Renal pelvis (tissue), 4 donors: ENCODE results near the gene RASGRP4. TPM values are rescaled to one million over a fixed set of nuclear protein-coding genes. Genes with fewer than 3 reads are reported as not detected.
A peak's percentile ranks its signal among the peaks of the same experiment; 100 is the strongest.
"Not testable (repeated sequence)": the region's sequence is repeated elsewhere in the genome, so short reads cannot be mapped to it uniquely, and the experiment has no call there.

Source experiments
- DNase-seq: peaks from one replicate; pipeline ENCODE4 v3.0.0-alpha.2; 2013
- polyA plus RNA-seq, 3 donors: library from polyadenylated mRNA; unstranded; fragments of 120-200 nt; gene quantifications; one replicate each; pipeline ENCODE4 v1.2.1, GENCODE V29; 2013; ENCODE audit not compliant: insufficient read length in 3 of 3

Gene RASGRP4
- polyA plus RNA-seq, 3 donors = 0.81 to 0.96 (median 0.84) TPM

DNA sequence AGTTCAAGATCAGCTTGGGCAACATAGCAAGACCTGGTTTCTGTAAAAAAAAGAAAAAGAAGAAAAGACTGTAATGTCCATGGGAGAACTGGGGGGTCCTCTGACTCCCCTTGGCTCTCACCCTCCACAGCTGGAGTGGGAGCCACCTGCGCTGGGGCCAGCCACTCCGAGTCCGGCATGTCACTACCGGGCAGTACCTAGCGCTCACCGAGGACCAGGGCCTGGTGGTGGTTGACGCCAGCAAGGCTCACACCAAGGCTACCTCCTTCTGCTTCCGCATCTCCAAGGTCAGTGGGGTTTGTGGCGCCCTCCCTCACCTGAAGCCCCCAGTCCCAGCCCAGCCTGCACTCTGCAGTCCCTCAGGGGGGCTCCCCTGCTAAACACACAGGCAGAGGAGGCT lies 22.2 kb upstream of the RASGRP4 start:
- DNase-seq = no peak

DNA sequence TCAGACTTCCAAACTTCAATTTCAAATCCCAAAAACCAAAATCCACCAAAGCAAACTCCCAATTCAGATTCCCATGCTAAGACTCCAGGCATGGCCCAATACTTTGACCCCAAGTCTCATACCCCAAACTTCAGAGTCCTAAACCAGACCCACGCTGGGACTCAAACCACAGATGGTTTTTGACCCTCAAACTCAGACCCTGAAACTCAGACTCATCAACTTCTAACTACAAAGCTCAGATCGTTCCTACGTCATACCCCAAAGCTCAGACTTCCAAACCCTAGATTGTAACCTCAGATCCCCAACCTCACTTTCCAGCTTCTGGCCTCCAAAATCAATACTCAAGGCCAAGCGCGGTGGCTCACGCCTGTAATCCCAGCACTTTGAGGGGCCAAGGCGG lies 19.3 kb upstream of the RASGRP4 start:
- no peak for DNase-seq

DNA sequence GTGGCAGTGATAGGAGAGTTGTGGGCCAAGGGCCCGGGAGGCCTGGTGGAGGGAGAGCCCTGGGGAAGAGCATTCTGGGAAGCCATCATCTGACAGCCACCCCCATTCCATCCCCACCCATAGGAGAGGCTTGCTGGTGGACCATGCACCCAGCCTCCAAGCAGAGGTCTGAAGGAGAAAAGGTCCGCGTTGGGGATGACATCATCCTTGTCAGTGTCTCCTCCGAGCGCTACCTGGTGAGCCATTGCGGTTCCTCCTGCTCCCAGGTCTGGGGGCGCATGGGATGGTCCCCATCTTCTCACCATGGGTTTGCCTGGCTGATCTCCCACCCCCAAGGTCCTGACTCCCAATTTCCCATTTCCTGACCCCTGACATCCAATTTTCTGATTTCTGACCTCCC lies 18.0 kb upstream of the RASGRP4 start:
- no peak for DNase-seq

DNA sequence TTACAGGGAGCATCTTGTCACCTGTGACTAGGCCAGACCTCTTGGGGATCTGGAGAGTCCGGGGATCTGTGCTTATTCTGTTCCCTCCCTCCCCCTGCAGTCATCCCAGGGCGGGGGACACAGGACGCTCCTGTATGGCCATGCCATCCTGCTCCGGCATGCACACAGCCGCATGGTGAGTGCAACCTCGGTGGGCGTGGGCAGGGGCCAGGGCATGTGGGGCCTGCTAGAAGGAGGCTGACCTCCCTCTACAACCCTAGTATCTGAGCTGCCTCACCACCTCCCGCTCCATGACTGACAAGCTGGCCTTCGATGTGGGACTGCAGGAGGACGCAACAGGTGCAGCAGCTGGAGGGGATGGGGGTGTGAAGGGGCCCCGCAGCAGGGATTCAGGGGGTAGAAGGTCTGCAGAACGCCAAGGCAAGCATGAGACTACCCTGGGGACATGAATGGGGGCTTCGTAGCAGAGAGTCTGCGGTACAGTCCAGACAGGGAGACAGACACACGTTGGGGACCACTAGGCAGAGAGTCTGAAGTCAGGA lies 17.5 kb upstream of the RASGRP4 start:
- DNase-seq = no peak

DNA sequence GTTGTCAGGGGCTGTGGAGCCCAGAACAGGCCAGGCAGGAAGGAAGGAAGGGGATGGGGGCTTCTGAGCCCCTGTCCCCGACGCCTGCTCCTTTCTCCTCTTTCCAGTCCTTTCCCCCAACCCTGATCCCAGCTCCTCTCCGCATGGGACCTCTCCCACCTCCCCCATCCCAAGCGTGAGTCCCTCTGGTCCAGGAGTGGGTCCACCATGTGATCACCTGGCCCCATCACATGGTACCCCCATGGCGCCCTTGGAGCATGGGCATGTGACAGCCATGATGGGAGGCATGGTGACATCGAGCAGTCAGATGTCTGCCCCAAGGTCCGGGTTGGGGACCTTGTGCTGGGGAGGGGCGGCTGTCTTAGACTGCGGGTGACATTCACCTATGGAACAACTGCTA lies 16.7 kb upstream of the RASGRP4 start:
- DNase-seq = no peak

DNA sequence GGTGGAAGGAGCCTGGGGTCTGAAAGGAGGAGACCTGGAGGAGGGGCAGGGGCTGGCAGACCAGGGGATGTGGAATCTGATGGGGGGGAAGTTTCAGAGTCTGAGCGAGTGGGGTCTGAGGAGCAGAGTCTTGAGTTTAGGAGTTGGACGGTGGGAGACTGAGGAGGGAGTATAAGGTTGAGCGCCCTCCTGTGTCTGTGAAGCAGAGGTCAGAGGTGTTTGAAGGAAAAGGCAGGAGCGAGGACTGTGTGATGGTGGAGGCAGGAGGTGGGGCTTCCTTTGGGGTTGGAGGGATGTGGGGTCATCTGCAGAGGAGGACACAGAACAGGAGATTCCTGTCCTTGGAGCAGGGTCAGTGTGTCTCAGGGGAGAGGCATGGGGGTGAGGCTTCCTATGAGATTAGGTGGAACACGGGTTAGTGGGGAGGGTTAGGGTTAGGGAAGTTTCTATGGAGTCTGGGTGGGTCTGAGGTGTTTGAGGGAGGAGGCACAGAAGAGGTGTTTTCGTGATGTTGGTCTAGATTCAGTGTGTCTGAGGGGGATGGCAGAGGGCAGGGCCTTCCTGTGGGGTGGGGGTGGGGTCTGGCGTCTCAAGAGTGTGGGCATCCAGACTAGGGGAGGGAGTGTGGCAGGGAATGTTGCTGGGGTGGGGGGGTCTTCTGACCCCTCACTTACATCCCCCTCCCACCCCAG lies 15.8 kb upstream of the RASGRP4 start:
- no peak for DNase-seq

DNA sequence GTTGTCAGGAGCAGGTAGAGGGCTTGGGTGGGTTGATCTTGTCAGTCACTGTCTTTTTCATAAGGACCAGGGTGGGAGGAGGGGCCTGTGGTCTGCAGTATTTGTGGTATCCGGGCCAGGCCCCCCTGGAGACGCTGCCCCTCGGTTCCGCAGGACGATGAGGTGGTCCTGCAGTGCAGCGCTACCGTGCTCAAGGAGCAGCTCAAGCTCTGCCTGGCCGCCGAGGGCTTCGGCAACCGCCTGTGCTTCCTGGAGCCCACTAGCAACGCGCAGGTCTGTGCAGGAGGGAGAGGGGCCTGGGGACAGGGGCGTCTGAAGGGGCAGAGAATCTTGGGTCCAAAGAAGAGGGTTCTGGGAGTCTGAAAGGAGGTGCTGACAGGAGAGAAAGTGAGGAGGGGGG lies 14.6 kb upstream of the RASGRP4 start:
- no peak for DNase-seq

DNA sequence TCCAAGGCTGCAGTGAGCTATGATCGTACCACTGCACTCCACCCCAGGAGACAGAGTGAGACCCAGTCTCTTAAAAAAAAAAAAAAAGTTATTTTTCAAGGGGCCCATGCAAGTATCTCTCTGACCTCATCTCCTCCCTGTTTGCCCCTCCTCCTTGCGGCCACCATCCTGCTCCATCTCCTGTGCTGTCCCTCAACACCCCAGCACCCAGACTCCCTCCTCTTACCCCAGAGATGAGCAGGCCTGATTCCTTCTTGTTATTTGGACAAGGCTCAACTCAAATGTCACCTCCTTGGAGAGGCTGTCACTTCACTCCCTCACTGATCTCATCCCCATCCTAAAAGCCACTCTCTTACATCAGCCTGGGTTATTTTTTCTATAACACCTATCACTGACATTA lies 11.9 kb upstream of the RASGRP4 start:
- DNase-seq = no peak

DNA sequence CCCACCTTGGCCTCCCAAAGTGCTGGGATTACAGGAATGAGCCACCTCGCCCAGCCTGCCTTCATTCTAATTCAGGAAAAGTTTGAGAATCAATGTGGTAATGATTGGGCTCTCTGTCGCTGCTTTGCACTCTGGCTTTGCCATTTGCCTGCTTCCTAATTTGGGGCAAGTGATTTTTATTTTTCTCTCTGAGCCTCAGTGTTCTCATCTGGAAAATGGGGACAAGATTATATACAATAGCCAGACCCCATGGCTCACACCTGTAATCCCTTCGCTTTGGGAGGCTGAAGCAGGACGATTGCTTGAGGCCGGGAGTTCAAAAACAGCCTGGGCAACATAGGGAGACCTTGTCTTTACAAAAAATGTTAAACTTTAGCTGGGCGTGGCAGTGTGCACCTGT lies 11.3 kb upstream of the RASGRP4 start:
- no peak for DNase-seq

DNA sequence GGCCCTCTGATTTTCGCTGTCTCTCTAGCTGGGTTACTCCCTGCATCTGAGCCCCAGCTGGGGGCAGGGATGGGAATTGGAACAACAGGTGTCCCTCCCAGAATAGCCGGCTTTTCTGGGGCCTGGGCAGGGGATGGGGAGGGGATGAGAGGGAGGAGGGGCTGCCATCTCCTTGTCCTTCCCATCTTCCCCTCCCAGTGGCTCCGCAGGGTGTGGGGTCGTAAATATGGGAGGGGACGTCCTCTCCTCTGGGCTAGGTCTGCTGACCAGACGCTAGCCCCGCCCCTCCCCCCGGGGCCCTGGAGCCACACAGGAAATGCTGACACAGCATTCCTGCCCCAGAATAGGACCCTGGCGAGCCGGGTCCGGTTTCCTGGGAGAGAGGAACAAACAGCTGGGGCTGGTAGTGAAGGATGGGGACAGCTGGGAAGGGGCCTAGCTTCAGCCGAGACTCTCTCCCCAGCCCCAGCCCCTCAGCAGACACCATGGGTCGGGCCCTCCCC lies 8.6 kb upstream of the RASGRP4 start:
- peak; percentile 56 for DNase-seq

DNA sequence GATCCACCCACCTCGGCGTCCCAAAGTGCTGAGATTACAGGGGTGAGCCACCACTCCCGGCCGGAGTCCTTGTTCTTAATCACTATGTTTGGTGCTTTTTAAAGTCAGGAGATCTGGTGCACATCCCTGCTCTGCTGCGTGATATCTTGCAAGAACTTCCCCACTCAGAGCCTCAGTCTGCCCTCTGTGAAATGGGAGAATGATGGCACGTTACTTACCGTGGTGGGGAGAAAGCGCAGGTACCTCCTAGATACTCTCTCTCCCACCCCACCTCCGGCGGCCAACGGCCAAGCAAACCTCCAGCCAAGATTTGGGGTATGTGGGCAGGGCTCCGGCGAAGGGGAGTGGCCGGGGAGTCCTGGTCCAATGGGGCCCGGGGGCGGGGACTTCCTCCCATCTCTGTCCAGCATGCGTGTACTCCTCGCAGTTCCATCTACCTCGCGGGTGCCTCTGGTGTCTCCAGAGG lies 7.3 kb upstream of the RASGRP4 start, which contains the start of gene RYR1:
Gene RYR1 (plus strand): TSS at position 424 of the 466 bp plus-strand sequence. CDS start 139 bp downstream, outside the sequence.
- no peak for DNase-seq

DNA sequence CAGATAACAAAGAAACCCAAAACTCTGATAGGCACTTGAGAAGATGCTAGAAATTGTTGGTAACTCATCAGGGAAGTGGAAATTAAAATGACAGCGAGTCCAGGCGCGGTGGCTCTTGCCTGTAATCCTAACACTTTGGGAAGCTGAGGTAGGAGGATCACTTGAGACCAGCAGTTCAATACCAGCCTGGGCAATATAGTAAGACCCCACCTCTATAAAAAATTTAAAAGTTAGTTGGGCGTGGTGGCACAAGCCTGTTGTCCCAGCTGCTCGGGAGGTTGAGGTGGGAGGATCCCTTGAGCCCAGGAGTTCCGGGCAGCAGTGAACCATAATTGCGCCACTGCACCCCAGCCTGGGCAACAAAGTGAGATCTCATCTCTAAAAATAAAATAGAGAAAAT lies 4.9 kb upstream of the RASGRP4 start:
- no peak for DNase-seq

DNA sequence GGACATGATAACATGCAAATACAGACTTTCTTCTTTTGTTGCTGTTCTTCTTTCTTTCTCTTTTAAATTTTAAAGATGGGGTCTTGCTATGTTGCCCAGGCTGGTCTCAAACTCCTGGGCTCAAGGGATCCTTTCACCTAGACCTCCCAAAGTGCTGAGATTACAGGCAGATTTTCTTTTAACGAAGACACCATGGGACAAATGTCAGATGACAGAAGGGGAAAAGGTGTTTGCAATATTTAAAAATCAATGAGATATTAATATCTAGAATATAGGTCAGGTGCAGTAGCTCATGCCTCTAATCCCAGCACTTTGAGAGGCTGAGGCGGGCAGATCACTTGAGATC lies 3.8 kb upstream of the RASGRP4 start:
- DNase-seq = no peak

DNA sequence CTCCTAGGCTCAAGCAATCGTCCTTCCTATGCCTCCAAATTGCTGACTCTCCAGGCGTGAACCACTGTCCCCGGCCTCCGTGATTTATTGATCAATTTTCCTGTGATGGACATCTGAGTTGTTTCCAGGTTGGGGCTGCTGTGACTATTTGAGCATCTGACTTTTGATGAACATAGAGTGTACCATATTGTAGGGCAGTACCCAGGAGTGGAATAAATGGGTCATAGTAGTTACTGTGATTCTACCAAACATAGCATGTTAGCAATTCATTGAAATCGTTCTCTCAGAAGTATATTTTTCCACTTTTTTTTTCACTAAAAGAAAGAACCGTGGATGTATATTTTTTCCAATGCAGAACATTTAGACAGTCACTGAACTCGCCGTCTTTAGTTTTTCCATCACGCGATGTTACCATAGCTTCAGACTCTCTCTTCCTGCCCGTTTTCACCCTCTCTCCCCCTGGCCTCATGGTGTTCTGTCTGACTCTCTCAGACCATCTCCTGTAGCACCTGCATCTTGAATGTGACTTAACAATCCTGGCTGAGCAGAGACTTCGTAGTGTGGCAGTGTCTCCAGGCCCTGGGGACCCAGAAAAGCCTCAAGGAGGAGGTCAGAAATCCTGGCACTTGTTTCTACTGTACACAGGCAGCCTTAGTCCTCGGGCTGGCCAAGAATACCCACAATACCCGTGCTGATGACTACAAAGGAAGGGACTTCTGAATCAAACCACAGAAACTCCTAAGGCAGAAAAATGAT lies 3.2 kb upstream of the RASGRP4 start:
- no peak for DNase-seq

DNA sequence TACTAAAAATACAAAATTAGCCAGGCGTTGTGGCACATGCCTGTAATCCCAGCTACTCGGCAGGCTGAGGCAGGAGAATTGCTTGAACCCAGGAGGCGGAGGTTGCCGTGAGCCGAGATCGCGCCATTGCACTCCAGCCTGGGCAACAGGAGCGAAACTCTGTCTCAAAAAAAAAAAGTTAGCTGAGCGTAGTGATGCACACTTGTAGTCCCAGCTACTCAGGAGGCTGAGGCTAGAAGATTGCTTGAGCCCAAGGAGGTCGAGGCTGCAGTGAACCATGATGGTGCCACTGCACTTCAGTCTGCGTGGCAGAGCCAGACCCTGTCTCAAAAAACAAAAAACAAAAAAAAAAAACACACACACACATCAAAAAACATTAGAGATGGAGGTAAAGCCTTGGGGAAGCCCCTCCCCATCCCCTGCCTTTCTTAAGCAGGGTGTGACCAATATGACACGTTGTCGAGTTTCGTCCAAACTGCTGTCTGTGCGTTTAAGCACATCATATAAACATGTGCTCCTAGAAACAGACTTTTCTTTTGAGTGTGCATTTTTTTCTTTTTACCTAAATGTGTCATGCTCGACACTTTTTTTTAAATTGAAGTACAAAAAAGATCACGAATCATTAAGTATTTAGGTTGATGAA lies 1.1 kb upstream of the RASGRP4 start:
- DNase-seq = not testable (repeated sequence)

DNA sequence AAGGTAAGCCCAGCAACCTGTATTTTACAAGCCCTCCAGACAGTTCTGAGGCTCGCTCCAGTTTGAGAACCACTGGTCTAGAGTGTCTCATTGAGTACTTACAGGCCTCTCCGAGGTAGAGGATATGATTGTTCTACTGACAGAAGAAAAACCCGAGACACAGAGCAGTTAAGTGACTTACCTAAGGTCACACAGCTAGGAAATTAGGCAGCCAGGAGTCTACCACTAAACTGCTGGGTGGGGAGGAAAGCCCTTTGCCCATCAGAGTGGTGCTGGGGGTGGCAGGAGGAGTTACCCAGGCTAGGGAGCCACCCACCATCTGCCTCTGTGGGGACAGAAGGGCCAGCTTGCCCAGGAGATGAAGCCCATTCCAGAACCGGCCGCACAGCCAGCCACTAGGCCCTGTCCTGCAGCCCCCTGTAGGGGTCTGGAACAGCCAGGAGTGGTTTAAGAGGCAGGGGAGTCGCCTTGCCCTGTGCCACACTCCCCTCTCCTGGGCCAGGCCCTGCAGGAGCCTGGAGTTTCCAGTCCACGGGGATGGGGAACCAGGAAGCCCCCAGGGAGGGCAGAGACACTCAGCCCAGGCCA lies 703 bp downstream of the RASGRP4 start:
- DNase-seq = no peak

DNA sequence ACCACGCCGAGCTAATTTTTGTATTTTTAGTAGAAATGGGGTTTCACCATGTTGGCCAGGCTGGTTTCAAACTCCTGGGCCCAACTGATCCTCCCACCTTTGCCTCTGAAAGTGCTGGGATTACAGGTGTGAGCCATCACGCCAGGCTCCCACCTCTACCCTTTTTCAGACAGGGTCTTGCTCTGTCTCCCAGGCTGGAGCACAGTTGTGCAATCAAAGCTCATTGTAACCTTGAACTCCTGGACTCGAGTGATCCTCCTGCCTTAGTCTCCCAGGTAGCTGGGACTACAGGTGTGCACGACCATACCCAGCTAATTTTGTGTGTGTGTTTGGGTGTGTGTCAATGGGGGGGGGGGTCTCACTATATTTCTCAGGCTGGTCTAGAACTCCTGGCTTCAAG lies 1.7 kb downstream of the RASGRP4 start:
- no peak for DNase-seq

DNA sequence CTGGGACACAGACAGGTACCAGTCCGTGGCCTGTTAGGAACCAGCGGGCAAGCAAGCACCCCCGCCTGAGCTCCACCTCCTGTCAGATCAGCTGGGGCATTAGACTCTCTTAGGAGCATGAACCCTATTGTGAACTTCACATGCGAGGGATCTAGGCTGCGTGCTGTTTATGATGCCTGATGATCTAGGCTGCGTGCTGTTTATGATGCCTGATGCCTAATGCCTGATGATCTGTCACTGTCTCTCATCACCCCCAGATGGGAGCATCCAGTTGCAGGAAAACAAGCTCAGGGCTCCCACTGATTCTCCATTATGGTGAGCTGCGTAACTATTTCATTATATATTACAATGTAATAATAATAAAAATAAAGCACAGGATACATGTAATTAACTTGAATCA lies 3.6 kb downstream of the RASGRP4 start:
- no peak for DNase-seq

DNA sequence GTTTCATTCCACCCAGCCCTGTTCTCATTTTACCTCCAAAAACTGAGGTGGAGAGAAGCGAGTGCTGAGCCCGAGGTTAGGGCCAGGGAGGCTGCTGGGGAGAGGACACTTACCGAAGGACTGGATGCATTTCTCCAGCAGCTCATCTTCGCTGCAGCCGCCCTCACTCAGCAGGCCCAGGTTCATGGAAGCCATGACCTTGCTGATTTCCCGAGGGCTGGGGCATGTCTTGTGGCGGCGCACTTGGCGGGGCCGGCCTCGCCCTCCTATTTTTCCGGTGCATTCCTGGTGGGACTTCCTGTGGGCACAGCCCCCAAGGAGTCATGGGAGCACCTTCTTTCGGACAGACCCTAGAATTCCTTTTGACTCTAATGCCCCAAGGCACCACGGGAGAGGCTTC lies 4.2 kb downstream of the RASGRP4 start:
- no peak for DNase-seq

DNA sequence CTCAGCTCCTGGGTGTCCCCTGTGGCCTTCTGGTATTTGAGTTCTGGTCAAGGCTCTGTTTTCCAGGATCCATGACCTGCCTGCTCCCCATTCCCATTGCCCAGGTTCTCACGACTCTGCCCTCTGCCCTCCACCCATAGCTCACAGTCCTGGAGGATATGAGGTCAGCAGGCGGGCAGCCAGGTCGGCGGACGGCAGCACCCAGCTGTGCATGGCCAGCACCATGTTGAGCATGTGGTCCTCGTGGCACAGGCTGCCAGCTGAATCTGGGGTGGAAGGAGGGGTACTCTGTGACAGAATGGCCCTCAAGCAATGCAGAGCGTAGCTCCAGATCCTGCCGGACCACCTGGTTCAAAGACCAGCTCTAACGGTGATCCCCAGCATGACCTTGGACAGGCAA lies 5.1 kb downstream of the RASGRP4 start:
- no peak for DNase-seq

DNA sequence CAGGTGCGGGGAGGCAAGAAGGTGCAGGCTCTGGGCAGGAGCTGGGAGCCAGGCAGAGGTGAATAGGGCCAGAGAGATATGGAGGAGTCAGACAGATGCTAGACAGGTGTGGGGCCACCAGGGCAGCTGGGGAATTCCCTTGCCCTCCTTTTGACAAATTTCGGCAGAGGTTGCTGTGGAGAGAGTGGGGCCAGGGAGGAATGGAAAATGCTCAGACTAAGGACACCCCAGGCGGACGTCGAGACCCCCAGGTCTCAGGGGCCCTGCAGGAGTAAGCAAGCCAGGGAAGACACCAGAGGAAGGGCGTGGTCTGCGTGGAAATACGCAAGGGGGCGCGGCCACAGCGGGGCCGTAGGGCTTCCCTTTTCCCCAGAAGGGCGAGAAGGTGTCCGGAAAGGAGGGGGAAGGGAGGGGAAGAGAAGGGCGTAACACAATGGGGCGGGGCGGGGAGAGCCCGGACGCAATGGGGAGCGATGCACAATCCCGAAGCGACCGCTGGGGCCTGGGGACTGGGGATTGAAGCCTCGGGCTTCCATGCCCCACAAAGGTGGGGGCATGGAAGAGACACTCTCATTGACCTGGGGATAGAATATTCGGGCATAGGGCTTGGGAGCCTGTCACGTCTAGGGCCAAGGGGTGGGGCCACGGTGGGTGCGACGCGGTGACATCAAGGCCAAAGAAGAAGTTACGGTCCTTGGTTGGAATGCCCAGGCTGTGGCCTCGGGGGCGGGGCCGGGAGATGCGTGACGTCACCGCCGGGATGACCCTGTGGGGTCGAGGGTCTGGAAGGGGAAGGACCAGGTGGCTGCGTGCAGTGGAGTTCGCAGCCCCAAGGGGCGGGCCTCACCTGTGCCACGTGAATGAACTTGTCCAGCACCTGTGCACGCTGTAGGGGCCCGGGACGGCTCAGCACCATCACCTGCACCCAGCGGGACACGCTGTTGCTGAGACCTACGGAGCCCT lies 8.2 kb downstream of the RASGRP4 start:
- DNase-seq = no peak
